GM18526 (cell line): Measurements from ENCODE around the gene KANK2.

ENCODE experiments used
- POLR2A ChIP-seq: IDR thresholded peaks from 3 replicates; pipeline ENCODE4 v1.6.1; 2011; ENCODE audit not compliant: insufficient read length; ENCODE audit errors: extremely low read depth

The KANK2 gene

DNA sequence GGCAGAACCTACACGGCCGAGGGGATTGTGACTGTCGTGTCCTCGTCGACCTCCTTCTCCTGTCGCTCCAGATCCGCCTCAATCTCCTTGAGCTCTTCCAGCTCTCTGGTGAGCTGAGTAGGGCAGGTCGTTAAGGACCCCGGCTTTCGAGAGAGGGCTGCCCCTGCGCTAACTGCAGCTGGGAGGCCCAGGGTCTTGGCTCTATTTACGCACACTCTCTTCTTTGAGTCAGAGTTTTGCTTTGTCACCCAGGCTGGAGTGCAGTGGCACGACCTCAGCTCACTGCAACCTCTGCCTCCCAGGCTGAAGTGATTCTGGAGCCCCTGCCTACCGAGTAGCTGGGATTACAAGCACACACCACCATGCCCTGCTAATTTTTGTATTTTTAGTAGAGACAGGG is 49.3 kb downstream of the KANK2 start:
- no peak for TF ChIP-seq POLR2A

DNA sequence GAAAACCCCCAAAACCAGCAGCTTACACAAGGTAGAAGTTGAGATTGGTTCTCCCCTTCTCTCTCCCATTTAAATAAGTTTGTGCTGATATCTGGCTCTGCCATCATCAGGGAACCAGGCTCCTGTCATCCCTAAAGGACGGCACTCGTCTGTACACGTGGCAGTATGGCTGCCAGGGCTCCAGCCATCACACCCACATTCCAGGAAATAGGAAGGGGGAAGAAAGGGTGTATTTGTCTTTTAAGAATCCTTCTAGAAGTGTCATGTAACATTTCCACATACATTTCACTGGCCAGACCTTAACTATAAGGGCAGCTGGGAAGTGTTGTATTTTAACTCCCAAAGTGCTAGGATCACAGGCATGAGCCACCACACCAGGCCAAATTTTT is 51.8 kb downstream of the KANK2 start:
- TF ChIP-seq POLR2A: no peak

DNA sequence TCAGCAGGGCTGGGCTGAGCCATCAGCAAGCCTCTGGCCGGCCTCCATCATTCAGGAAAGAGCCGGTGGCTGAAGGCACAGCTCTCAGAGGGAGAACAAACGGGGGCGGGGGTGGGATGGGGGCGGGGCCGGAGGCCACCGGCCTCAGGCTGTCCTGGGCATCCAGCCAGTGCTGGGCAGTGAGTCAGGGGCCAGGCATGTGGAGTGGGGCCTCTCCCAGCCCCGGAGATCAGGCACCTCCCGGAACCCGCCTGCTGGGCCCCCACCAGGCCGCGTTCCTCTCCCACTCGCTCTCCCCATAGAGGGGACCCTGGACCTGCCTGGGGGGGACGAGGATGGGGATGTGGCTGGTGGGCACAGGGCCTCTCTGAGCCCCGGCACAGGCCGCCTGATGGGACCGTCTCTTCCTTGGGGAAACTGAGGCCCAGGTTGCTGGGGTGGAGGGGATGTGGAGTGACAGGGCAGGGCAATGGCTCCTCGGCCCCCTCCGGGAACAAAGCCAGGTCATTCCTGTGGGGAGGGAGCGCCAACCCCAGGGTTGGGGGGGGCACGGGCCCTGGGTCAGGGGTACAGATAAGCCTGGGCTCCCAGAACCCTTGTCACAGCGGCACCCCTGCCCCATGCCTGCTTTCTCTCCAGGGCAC is 54.7 kb downstream of the KANK2 start:
- TF ChIP-seq POLR2A: no peak

DNA sequence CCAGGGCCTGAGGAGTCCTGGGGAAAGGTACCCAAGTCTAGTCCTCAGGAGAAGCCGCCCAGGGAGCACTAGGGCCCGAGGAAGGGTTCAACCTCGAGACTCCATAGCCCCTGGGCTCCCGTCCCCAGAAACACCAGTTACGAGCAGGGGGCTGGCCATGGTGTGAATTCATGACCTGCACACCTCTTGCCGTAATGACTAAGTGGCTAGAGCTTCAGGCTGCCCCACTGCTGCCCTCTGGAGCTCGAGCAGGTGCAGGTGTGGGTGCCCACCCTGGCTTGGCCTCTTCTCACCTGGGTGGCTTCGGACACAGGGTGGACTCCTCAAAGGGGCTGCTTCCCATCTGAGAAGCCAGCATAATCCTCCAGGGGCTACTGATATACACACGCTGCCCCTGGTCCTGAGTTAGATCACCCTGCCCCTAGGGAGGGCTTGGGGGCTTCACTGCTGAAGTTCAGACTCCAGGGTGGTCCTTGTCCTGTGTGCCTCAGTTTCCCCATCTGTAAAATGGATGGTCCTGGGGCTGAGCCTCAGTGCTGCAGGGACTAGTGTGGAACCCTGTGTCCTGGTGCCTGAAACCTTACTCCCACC is 55.3 kb downstream of the KANK2 start:
- TF ChIP-seq POLR2A: no peak

DNA sequence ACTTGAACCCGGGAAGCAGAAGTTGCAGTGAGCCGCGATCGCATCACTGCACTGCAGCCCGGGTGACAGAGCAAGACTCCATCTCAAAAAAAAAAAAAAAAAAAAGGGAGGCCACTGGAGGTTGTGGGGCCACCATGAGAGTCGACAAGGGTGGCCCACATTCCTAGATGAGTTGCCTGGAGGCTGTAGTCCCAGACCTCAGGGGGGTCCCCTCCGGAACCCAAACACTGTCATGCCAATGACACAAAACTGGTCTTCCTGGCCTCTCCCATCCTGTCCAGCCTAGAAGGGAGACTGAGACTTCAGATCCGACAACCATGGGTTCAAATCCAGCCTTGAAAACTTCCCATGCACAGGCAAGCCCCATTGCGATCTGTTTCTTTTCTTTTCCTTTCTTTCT is 56.4 kb downstream of the KANK2 start:
- TF ChIP-seq POLR2A: no peak

DNA sequence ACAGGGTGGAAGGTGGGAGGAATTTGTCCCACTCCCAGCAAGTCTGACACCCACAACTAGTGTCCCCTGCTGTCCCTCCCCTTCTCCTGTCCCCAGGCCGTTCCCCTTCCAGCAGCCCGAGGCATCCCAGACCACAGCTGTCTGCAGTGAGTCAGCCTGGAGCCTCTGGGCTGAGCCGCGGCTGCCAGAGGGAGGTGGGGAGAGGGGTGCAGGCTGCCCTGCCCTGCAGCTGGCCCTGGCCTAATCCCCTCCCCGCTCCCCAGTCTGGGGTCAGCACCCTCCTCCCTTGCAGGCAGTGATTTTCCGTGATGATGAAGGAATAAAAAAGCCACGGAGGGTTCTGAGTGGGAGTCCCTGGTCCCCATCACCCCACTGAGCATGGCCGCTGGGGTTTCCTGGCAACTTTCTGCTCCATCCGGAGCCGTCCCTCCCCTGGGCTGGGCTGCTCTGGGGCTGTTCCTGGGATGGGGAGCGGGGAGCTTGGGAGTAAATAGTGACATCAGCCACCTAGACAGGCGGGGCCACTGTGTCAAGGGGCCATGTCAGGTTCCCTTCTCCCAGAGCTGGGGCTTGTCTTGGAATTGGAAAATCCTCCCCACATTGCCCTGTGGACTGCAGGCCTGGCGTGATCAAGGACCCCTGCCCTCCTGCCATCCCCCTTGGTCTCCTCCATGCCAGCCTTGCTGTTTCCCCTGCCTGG is 58.6 kb downstream of the KANK2 start:
- no peak for TF ChIP-seq POLR2A

DNA sequence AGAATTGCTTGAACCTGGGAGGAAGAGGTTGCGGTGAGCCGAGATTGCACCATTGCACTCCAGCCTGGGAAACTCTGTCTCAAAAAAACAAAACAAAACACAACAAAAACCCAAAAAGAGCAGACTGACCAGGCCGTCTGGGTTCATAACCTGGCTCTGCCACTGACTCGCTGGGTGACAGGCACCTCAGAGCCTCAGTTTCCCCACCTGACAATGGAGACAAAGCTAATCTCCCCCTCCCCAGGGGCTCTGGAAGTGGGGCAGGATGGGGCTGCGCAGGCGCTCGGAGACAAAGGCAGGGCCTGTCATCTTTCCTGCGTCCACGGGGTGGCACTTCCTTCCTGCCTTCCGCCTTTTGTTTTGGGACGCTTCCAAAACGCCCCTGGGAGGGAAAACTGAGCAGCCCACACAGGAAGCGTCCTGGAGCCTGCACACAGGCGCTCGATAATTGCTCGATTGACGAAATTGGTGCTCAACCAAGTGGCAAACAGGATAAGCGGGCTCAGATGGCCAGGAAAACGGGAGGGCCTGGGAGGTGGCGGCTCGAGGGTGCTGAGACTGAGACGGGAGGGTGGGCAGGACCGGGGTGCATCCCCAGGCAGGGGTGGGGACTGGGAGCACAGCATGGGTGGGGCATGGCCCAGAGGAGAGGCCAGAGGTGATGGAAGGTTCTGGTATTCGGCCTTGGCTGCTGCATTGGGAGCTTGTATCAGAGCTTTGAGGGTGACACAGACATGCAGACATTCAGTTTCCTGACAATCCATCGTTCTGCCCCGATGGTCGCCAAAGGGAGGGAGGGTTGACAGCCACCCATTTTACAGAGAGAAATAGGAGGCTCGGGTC is 59.6 kb downstream of the KANK2 start:
- TF ChIP-seq POLR2A: no peak

DNA sequence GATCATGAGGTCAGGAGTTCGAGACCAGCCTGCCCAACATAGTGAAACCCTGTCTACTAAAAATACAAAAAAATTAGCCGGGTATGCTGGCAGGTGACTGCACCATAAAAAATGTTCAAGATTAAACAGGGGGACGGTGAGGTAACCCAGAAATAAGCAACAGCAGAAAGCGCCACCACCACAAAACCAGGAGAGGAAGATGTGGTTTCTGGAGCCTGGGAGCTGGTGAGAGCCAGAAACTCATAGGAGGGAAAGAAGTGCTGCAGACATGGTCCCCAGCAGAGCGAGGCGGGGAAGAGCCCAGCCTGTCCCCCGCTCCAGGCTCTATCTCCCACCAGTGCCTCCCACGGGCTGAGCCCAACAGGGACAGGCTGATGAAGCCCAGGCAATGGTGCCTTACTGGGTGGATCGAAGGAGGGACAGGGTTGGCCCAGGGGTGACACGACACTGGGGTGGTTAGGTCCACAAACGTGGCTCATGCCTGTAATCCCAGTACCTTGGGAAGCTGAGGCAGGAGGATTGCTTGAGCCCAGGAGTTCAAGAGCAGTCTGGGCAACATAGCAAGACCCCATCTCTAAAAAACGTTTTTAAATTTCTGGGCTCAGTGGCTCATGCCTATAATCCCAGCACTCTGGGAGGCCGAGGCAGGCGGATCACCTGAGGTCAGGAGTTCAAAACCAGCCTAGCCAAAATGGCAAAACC is 60.8 kb downstream of the KANK2 start:
- no peak for TF ChIP-seq POLR2A

DNA sequence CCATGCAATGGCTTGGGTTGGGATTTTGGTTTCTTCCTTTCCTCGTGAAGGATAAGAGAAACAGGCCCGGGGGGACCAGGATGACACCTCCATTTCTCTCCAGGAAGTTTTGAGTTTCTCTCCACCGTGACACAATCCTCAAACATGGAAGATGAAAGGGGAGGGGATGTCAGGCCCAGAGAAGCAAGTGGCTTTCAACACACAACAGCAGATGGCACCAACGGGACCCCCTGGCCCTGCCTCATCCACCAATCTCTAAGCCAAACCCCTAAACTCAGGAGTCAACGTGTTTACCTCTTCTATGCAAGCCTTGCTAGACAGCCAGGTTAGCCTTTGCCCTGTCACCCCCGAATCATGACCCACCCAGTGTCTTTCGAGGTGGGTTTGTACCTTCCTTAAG is 65.9 kb downstream of the KANK2 start:
- no peak for TF ChIP-seq POLR2A

DNA sequence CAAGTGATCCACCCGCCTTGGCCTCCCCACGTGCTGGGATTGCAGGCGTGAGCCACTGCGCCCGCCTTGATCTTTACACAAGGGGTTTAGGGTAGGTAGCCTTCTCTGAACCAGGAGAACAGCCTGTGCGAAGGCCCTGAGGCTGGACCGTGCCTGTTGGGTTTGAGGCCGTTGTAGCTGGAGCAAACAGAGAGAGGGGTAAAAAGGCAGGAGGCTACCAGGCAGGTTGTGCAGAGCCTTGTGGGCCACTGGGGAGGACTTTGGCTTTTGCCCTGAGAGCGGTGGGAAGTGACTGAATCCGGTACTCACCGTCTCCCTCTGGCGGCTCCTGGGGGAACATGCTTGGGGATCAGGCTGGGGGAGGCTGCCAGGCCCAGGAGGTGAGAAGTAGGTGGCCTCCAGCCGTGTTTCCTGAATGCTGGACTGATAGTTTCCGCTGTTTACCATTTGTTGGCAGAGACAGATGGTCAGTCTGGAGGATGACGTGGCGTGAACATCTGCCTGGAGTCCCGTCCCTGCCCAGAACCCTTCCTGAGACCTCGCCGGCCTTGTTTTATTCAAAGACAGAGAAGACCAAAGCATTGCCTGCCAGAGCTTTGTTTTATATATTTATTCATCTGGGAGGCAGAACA is 66.4 kb downstream of the KANK2 start:
- no peak for TF ChIP-seq POLR2A

DNA sequence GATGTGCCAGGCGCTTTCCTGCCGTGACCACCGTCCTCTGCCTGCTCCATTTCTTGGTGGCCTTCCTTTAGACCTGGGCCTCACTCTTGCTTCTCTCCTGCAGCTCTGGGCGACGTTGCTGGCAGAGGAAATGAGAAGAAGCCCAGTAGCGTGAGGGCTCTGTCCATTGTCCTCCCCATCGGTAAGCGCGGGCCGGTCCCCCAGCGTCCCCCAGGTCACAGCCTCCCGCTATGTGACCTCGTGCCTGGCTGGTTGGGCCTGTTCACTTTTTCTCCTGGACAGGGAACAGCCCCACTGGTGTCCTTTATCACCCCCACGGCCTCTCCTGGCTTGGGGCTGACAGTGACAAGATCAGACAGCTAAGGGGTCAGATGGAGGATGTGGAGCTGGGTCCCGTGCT is 69.4 kb downstream of the KANK2 start:
- TF ChIP-seq POLR2A: no peak

DNA sequence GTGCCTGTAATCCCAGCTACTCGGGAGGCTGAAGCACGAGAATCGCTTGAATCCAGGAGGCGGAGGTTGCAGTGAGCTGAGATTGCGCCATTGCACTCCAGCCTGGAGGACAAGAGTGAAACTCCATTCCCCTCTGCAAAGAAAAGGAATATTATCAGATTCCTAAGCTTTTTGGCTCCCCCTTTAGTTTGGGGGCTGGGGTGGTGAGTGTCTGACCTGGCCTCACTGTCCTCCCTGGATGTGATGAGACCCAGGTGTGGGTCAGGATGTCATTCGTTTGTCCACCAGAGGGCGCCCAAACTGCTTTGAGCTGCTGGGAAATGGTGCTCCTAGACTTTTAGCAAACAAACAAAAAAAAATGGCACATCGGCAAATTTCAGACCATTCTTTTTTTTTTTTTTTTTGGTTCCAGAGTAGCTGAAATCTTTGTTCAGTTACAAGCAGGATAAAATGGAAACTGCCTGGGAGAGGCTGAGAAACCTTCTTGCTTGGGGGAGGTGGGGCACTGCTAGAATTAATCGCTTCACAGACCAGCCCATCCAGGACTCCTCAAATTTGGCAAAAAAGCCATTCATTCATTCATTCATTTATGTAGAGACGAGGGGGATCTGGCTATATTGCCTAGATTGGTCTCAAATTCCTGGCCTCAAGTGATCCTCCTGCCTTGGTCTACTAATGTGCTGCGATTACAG is 71.2 kb downstream of the KANK2 start:
- no peak for TF ChIP-seq POLR2A

DNA sequence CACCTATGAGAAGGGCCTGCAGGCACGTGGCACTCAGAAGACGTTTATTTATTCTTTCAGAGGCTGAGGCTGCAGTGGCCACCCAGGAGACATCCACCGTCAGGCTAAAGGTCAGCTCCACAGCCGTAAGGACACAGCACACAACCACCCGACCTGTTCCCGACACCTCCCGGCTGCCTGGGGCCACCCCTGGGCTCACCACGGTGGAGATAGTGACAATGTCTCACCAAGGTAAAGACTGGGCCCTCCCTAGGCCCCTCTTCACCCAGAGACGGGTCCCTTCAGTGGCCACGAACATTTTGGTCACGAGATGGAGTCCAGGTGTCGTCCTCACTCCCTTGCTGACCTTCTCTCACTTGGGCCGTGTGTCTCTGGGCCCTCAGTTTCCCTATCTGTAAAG is 74.2 kb downstream of the KANK2 start:
- no peak for TF ChIP-seq POLR2A

DNA sequence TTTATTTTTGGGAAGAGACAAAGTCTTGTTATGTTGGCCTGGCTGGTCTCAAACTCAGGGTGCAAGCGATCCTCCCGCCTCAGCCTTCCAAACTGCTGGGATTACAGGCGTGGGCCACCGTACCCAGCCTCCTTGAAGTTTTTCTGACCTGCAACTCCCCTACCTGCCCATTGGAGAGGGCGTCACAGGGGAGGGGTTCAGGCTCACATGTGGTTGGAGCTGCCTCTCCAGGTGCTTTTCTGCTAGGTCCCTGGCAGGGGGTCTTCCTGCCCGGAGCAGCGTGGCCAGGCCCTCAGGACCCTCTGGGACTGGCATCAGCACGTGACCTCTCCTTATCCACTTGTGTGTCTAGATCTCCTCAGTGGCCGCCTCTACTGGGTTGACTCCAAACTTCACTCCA is 80.8 kb downstream of the KANK2 start:
- TF ChIP-seq POLR2A: no peak
